NCI-H128 (cell line): ENCODE results near the gene CARNS1.
"Not testable (repeated sequence)": the region's sequence is repeated elsewhere in the genome, so short reads cannot be mapped to it uniquely, and the experiment has no call there.

Experiments used
- DNase-seq: peaks from one replicate; lab custom pipeline; 2025; ENCODE audit not compliant: unreplicated experiment; lab: John Stamatoyannopoulos, UW

Gene CARNS1

GRCh38 chr11:67464411-67465188 is 49.1 kb downstream of the CARNS1 start:
- DNase-seq, result peak; percentile 39

- no peak for DNase-seq
Observed at GRCh38 chr11:67465189-67465510, 49.7 kb downstream of the CARNS1 start.

- not testable (repeated sequence) for DNase-seq
Observed at GRCh38 chr11:67465530-67465929, 50.1 kb downstream of the CARNS1 start.

- no peak for DNase-seq
Observed at GRCh38 chr11:67466367-67466766, 50.9 kb downstream of the CARNS1 start.

GRCh38 chr11:67466962-67467771 is 51.7 kb downstream of the CARNS1 start:
- DNase-seq, result no peak

- DNase-seq, result no peak
Observed at GRCh38 chr11:67468056-67468455, 52.6 kb downstream of the CARNS1 start.

GRCh38 chr11:67468456-67468758 is 52.9 kb downstream of the CARNS1 start:
- no peak for DNase-seq

GRCh38 chr11:67468759-67469507 is 53.5 kb downstream of the CARNS1 start, which contains the start of gene TMEM134:
TMEM134 (minus strand) TSS chr11:67469251; CDS start chr11:67469192, 59 bp downstream.
- peak; percentile 69 for DNase-seq

- DNase-seq, result no peak
Observed at GRCh38 chr11:67469508-67469811, 54.0 kb downstream of the CARNS1 start.

- DNase-seq, result no peak
Observed at GRCh38 chr11:67470337-67471002, 55.0 kb downstream of the CARNS1 start.

- DNase-seq, result no peak
Observed at GRCh38 chr11:67472882-67473281, 57.4 kb downstream of the CARNS1 start.
